Stimulated activated CD8-positive, alpha-beta memory T cell treated with anti-CD3 and anti-CD28 coated beads, Interleukin-4, amount 100 ng/mL, for 4 hours (primary cell): Measurements from ENCODE around the gene CCDC73.
"Not testable (repeated sequence)": the region's sequence is repeated elsewhere in the genome, so short reads cannot be mapped to it uniquely, and the experiment has no call there.

ENCODE experiments used
- DNase-seq, 2 donors: peaks; one replicate each; pipeline ENCODE4 v3.0.0-alpha.2; 2020; ENCODE audit warnings: low read depth in 2 of 2, low spot score in 1 of 2

Gene CCDC73

DNA sequence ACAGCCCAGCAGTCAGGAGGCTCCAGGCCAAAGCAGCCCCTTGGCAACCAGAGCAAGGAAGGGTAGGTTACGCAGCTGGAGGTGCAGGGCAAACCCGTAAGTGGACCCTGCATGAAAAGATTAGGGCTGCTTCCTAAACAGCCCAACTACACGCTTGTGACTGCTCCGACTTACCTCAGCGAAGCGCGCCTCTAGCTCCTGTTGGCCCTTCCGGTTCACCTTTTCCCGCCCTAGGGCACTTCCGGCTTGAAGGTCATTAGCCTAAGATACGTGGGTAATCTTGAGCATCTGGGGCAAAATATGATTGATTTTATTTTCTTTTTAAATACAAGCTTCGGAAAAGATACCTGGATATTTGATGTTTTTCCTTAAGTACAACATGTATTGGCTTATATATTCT lies at the start of gene CCDC73:
CCDC73 (minus strand) TSS at position 224 of the 400 bp plus-strand sequence. CDS start 34,419 bp downstream, outside the sequence.
- DNase-seq = no peak

DNA sequence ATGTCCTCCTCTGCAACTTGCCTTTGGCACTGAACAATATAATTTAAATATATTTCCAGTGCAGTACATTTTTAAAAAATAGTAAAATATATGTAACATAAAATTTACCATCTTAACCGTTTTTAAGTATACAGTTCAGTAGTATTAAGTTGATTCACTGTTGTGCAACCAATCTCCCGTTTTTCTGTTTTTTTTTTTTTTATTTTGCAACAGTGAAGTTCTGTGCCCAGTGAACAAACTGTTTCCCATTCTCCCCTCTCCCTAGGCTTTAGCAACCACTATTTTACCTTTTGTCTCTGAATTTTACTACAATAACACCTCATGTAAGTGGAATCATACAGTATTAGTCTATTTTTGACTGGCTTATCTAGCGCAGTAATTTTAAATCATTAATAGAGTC lies 49.1 kb upstream of the CCDC73 start:
- DNase-seq = no peak

DNA sequence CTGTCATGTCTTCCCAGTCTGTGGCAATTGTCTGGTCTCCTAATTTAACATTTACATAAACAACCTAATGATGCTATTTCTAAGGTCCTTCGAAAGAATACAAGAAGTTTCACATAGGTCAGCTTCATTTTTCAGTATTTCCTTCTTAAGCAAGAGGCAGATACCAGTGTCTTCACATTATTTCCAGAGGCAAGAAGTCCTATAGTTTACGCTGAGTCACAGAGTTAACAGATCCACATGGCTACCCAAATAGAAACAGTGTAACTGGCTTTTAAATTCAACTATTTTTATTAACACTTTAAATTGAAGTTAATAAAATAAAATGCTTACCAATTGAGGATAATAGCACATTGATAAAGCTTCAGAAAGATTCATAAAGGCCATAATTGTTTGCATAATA lies 46.1 kb upstream of the CCDC73 start:
- DNase-seq = no peak

DNA sequence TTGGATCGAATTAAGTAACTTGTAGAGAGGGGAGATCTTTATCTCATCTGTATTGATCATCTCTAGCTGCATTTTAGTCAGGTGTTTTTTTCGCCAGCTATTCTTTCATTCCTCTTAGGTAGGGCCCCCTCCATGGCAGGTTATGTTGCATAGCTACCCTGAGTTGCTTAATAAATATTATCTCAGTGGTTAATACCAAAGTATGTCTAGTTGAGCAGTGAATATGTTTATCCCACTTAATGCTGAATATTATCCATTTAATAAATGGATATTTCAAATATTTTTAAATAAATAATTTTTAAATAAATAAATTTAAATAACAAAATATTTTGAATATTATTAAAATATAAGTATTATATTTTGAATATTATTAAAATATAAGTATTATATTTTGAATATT lies 44.8 kb upstream of the CCDC73 start:
- DNase-seq = no peak

DNA sequence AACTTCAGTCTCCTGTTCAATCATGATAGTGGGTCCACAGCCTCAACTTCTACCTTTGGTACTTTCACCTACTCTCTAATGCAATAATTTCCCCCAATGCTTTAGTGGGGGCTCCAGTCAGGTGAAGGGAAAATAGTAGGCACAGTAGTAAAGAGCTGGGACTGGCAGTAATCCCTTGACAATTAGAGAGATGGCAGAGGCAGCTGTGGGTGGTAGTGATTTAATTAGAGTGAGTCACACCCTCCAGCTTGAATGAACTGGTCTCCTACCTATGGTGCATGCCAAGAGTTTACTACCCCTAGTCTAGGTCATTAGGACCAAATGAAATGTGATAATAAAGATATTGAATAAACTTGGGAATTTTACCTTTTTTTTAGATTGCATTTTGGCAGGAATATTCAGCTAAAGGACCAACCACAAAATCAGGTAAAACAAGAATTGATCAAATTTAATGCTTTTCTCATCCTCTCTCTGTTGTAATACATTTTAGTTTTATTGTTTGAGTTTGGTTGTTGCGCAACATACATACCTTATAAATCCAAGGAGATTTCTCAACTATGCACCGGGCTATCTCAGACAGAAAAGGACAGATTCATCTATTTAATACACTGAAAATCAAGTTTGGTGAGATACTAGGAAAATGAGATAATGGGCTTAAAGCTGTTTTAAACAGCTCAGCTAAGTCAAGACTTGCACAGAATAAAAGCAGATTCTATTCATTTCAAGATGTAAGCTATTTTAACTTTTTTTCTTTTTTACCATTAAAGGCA lies 44.2 kb upstream of the CCDC73 start:
- no peak for DNase-seq

DNA sequence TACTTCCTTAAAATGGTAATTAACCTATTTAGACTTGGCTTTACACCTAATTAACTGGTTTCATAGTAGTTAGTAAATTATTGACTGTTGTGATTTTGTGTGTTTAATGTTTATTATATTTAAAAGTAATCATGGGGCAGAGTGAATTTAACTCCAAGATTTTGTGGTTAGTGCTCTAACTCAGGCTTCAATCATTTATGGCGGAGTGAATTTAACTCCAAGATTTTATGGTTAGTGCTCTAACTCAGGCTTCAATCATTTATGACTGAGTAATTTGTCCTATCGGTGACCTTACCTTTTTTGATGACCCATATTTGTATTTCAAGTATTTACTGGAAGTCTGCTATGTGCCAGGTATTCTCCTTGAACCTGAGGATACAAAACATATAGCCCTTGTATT lies 42.5 kb upstream of the CCDC73 start:
- no peak for DNase-seq

DNA sequence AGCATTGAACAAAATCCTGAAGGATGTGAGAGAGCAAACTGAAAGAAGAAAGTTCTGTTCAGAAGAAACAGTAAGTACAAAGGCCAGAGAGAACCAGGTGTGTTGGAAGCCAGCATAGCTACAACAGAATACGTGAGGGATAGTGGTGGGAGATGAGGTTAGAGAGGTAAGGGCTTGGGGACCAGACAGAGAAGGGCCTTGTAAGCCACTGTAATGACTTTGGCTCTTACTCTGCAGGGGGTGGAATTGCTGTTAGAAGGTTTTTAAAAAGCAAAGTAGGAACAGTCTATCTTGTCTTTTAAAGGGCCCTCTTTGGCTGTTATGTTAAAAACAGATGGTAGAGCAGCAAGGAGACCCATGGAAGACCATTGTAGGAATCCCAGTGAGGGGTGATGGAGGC lies 39.5 kb upstream of the CCDC73 start:
- no peak for DNase-seq

DNA sequence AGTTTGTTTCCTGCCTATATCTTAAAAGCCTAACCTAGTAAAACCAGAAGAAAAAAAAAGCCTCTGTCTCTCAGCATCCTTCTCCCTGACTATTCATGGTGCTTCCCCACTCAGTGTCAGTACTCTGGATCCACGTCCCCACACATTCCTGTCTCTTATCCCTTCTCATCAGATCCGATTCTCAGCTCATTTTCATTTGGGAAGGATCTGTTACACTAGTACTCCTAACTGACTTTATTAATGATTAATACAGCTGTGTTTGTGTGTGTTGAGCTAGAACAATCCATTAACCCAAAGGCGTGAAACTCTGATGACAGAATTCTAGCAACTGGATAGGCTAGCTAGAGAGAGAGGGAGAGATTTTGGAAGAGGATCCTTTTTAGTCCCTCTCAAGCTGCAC lies 36.8 kb upstream of the CCDC73 start:
- no peak for DNase-seq

DNA sequence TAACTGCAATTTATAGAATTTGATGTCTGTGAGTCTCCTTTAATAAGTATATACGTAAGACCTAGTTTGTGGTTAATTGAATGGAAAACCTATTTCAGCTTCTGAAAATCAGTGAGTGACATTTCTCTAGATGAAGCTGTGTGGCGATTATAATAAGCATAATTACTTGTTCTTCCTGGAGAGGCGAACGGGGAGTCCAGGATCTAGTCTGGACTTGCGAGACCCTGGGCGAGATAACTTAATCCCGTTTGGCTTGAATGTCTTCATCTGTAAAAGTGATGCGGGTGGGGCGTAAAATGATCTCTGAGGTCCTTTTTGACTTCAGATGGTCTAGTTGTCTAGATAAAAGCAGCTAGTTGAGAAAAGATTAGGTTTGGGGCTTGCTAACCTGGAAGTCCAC lies 36.3 kb upstream of the CCDC73 start:
- DNase-seq = no peak

DNA sequence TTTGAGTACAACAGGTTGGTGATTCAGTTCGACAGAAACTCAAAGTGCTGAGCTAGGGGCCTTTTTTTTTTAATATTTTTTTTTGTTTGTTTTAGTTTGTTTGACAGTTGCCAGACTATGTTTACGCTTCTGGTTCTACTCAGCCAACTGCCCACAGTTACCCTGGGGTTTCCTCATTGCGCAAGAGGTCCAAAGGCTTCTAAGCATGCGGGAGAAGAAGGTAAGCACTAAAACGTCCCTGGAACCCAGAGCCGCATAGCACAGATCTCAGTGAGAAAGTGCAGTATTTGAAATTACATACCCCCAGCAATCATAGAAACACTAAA lies 35.9 kb upstream of the CCDC73 start:
- DNase-seq = no peak

DNA sequence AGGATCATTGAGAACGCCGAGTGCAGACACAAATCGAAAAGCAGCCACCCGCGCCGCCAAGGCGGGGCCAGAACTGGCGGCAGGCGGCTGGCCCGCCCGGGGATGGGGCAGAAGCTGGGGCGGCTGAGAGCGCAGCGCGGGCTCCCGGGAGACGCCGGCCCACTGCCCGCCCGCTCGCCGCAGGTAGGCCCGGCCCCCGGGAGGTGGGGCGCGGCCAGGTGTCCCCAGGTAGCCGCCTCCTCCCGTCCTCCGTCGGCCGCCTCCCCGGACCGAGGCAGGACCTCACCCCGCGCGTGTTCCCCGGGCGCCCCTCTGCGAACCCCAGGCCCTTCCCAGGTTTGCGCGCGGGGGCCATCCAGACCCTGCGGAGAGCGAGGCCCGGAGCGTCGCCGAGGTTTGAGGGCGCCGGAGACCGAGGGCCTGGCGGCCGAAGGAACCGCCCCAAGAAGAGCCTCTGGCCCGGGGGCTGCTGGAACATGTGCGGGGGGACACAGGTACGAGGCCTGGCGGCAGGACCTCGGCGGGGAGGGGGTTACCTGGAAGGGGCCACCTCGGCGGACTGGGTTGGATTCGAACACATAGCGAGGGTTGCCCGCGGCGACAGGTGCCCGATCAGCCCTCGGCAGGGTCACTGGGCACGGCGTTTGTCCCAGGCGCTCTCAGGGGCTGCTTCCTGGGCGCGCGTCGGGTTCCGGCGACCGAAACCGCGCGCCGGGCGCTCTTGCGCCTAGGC lies 35.4 kb upstream of the CCDC73 start, which contains the start of gene PRRG4:
PRRG4 (plus strand) TSS at position 248 of the 733 bp plus-strand sequence. CDS start 603 bp downstream, outside the sequence.
- DNase-seq = no peak

DNA sequence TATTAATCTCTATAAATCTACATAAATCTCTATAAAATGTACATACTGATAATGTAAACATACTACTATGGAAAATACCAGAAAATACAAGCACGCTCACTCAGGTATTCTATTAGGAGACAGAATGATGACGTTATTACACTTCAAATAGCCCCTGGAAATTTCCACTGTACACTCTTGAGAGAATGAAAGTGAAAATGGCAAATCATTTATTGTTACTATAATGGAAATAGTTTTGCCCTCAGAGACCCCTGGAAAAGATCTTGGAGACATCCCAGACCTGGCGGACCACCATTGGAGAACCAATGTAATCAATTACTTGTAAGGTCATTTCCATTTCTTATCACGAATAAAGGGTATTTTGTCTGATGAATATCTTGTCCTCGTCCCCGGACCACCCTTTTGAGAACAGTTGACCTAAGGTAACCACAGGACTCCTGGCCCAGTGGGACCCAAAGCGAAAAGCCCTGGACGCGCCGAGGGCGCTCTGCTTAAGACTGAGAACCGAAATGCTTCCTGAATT lies 34.8 kb upstream of the CCDC73 start:
- no peak for DNase-seq

DNA sequence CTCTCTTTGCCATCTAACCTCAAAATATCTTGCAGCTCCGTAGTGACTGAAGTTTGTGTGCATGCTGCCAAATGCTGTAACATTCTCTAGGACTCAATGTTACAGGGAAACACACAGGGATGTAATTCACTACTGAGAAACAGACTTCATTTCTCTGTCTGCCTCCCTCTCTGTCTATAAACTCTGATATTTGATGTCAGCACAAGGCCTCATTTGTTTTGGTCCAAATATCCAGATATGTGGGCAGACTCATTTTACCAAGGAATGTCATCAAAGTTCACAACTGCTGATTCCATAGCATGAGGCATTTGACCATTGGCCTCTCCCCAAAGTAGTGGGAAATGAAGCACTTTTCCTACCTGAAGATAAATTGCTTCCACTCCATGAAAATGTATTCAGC lies 32.8 kb upstream of the CCDC73 start:
- no peak for DNase-seq

DNA sequence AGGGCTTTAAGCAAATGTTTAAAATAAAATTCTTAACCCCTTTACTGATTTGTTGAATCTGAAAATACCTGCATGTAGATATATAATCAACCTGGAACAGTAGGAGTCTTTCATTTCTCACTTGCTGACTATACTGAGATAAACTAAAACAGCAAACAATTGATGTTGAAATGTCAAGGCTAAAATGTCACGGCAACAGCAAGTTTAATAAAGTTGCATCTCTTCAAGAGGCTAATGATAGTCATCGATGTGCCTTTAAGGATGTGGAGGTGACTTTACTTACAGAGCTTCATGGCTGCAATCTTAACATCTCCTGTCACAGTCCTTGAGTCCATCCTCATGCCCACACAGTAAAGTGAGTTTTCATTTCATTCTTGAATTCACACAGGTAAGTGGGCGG lies 31.7 kb upstream of the CCDC73 start:
- no peak for DNase-seq

DNA sequence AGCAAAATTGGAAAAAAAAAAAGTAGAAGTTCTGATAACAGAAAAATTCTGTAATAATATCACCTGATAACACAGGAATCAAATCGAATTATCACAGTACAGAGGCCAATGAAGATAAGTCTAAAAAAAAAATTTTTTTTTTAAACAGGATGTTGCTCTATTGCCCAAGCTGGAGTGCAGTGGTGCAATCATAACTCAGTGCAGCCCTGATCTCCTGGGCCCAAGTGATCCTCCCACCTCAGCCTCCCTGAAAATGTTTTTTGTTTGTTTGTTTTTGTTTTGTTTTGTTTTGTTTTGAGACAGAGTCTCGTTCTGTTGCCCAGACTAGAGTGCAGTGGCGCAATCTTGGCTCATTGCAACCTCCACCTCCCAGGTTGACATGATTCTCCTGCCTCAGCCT lies 29.2 kb upstream of the CCDC73 start:
- not testable (repeated sequence) for DNase-seq

DNA sequence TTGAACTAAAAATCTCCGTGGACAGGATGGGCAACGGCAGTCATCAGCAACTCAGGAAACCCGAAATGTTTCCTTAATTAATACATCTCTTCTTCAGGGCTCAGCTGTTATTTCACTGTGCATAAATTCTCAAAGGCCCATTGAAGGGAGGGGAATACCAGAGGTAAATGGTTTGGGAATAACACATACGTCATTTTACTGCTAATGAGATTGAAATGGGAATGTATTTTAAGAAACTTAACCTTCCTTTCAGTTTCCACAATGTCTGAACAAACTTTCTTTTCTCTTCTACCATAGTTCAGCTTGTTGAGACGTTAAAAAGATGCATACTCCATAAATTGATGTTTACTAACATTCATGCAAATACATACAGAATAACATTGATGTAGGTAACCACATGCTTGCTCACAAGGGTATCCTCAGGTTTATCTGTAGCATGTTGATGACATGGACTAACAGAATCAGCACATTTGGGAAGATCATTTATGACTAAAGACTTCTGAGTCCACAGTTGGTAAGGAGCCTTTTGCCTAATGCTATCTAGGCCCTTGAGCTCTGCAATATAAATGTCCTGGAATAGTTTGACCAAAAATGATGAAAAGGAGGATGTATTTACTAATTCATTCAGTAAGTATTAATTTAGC lies 27.6 kb upstream of the CCDC73 start:
- no peak for DNase-seq

DNA sequence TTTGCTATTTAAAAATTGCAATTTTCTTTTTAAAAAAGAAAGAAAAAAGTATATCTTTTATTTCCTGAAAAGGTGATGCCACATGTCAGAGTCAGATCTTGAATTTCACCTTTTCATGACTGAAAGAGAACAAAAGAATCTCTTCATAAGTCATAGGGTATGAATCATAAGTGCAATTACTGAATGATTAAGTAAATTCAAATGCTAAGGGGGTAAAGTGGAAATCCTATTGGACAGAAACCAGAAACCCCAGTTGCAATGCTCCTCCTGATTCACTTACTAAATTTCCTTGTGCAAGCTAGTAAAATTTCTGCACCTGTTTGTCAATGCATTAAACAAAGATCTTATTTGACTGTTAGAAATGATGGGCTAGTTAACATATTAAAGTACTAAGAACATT lies 27.1 kb upstream of the CCDC73 start:
- DNase-seq = no peak

DNA sequence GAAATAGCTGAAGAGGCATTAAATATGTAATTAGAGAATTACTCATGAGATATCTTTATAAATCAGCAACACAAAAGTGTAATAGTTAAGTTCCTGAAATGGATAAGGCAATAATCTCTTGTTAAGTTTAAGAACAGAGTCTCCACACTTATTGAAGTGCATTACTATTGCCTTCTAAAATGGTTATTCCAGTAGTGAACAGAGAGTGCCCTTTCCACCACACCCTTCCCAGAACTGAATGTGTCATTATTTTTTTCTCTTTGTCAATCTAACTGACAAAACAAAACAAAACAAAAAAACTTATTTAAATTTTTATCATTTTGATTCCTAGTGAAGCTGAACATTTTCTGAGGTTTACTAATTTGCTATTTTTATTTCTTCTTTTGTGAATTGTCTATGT lies 26.0 kb upstream of the CCDC73 start:
- no peak for DNase-seq

DNA sequence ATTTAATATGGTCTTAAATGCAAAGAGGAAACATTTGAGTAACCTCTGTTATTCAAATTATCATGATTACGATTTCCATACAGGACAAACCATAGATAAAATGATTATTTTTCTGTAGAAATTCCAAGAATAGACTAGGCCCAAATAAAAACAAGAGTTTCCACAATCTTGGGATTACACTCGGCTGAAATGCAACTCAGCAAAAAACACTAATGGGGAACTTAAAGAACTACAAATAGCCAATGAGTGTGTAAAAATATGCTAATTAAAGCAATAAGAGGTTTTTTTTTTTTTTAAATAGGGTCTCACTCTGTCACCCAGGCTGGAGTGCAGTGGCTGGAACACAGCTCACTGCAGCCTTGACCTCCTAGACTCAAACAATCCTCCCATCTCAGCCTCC lies 24.7 kb upstream of the CCDC73 start:
- no peak for DNase-seq

DNA sequence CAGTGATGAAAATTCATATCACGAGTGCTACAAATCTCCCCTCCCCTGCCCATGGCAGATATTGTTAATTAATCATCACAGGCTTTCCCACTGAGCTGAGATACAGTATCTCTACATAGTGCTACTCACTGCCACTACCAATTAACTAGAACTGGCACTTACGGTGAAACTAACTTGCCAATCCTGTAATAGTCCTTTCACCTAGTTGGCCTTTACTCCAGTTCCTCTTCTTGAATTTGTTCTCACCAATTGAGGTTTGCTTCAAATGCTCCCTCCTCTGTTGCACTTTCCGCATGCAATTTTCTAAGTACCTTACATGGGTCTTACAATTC lies 23.4 kb upstream of the CCDC73 start:
- DNase-seq = no peak

DNA sequence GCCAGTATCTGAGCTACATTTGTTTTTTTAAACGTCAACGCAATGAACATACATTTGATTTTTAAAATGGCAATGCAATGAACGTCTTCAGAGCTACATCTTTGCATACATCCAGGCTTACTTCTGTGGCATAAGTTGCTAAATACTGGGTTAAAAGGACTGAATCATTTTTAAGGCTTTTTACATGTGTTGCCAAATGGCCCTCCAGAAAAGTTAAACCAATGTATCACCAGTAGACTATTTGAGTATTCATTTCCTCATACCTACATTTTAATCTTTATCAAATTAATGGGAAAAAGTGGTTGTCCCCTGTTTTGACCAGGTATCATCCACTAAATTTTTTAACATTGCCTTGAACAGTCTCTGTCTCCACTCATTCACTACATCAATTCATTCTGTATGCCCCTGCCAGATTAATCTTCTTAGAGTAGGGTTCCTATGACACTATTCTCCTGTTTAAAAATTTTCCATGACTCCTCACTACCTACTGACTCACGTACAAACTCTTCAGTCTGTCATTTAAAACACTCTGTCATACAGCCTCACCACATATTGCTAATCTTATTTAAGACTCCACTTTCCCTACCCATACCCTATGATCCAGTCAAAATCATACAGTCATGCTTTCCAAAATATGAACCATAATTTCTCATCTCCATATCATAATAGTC lies 22.9 kb upstream of the CCDC73 start:
- DNase-seq = no peak

DNA sequence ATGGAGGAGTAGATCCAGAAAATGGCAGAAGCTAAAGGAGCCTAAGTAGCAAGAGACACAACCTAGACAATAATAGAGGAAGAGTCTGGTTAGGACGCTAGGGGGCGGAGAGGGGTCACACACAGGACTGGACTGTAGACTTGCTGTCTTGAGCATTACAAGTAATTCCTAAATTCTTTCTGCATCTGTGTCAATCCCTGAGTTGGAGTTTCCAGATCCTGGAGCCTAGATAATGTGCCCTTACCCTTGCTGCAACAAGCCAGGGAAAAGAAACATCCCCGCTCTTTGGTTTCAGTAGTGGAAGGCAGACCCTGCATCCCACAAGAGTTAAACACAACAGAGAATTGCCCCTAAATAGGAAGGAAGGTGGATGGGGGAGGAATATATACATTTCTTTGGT lies 14.9 kb upstream of the CCDC73 start:
- DNase-seq = no peak
